HG03571 (cell line): ENCODE data around the gene HACD1.
"Not testable (repeated sequence)": the region's sequence is repeated elsewhere in the genome, so short reads cannot be mapped to it uniquely, and the experiment has no call there.

Experiments
- ATAC-seq: cut with Tn5 transposase; IDR thresholded peaks from one replicate; pipeline ENCODE4 v1.9.1; 2021; ENCODE audit not compliant: unreplicated experiment

HACD1 gene

DNA sequence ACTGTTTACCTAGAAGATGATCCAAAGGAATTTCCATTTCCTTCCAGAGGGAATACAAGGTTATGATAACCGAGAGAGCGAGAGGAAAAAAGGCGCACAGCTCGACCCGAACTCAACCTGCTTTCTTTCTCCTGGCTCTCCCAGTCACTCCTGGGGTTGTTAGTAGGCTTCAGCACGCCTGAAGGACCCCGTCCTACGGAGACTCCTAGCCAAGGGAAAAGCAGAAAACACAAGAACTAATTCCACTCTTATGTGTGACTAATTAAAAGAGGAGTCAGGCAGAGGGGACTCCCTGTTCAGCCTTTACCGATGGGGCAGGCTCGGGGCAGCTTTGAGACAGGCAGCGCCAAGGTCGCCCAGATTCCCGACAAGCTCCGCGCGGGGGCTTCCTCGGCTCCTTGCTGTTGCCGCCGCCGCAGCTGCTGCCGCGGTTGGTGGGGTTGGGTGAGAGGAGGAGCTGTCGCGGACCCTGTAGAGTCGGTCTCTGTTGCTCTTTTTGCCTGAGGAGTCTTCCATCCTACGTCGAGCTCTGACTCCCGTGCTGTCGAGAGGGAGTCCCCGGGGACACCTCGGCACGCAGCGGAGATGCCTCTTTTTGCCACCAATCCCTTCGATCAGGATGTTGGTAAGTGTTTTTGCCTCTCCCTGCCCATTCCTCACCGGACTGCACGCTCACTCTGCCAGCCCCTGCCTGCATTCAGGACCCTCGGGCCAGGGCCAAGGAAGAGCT is 26.7 kb upstream of the HACD1 start, which contains the start of gene STAM:
TSS of gene STAM (plus strand) at position 397 of the 730 bp plus-strand sequence. CDS start at position 586, 189 bp downstream.
- ATAC-seq = peak; percentile 85

DNA sequence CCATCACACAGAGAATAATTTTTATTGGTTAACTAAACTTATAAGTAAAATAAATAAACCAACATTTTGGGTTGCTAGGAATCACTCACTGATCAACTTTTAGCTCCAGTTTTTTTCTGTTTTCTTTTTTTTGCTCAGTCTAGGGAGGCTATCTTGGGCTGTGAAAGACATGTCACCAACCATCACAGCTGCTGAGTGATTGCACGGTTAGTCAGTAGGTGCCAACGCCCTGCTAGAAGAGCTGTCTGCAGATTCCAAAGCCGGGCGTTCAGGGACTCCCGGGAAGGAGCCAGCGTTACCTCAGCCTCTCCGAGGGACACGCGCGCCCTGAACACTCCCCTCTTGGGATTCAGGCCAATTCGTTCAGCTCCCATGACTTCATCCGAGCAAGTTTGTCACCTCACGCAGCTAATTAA is 26.2 kb upstream of the HACD1 start:
- ATAC-seq = peak; percentile 25

DNA sequence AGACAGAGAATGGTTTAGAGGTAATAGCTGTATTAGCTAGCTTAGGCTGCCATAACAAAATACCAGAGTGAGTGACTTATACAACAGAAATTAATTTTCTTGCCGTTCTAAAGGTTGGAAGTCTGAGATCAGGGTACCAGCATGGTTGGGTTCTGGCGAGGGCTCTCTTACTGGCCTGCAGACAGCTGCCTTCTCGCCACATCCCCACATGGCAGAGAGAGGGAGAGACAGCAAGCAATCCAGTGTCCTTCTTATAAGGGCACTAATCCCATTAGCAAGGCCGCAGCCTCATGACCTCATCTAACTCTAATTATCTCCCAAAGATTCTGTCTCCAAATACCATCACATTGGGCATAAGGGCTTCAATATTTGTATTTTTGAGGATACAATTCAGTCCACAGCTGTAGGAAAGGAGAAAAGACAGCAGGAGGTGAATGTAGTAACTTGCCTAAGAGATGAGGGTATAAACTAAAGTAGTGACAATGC is 23.2 kb upstream of the HACD1 start:
- no peak for ATAC-seq

DNA sequence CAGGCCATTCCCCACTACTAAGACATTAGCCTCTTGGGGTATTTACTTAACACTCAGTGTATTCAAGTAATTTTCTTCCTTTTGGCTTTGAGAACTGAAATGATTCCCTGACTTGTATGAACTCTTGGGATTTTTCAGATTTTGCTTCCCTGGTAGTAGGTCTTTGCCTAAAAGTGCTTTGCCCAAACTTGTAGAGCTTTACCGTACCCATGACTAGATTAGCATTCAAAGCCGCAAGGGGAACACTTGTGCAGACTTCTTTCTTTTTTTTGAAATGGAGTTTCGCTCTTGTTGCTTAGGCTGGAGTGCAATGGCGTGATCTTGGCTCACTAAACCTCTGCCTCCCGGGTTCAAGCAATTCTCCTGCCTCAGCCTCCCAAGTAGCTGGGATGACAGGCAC is 20.7 kb upstream of the HACD1 start:
- ATAC-seq = no peak

DNA sequence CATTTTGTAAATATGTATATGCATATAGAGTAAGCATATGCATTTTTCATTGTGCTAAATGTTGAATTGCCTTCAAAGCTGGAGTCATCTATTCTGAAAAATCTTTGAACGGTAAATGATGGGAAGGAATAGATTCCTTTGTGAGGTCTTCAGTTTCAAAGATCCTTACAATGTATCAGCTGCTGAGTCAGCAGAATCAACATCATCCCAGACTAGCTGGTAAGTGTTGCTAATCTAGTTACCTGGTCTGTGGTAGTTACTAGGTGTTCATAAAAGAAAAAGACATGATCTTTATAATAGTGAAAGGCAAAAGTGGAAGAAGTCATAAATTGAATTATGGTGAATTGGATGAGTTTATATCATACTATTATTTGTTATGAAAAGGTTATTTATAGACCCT is 16.2 kb upstream of the HACD1 start:
- ATAC-seq = no peak

DNA sequence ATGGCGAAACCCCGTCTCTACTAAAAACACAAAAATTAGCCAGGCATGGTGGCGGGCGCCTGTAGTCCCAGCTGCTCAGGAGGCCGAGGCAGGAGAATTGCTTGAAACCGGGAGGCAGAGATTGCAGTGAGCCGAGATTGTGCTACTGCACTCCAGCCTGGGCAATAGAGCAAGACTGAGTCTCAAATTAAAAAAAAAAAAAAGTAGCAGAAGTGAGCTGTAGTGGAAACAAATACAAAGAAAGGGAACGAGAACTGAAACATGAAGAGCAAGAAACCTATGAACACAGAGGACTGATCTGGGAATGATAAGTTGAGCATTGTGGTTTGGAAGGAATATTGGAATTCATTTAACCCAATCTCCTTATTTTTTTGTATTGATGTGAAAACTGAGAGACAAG is 15.4 kb upstream of the HACD1 start:
- not testable (repeated sequence) for ATAC-seq

DNA sequence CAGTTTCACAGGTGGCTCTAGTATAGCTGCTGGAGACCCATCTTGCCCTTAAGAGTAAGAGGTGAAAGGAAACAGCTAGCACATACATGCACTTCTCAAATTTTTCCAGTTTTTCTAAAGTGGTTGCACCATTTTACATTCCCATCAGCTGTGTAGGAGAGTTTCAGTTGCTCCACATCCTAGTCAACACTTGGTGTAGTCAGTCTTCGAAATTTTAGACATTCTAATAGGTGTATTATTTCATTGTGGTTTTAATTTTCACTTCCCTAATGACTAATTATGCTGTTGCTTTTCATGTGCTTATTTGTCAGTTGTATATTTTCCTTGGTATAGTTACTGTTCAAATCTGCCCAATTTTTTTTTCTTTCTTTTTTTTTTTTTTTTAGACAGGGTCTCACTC is 9.5 kb upstream of the HACD1 start:
- no peak for ATAC-seq

DNA sequence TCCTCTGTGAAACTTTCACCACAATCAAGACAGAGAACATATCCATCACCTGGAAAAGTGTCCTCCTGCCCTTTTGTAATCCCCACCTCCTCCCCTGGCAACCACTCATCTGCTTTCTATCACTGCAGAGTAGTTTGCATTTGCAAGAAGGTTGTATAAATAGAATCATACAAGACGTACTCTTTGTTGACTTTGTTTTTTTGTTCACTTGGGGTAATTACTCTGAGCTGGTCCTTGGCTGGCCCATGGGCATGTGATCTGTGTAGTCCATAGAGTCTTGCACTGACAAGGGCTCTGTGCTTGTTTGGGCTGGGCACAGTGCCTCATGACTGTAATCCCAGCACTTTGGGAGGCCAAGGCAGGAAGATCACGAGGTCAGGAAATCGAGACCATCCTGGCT is 7.8 kb upstream of the HACD1 start:
- ATAC-seq = no peak

DNA sequence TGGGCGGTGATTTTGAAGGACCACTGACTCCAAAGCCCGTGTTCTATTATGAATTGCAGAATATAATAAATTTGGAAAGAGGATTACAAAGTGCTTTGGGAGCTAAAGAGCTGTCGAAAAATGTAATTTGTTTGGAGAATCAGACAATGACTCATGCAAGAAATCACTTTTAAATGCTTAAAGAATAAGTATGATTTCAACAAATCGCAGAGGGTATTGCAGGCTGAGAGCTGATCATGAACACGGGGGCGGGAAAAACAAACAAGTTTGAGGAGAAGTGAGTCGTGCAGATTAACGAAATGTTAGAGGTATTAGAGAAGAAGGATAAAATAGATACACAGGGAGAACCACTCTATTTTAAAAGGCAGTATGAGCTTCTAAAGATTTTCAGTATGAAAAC is 4.9 kb upstream of the HACD1 start:
- ATAC-seq = no peak

DNA sequence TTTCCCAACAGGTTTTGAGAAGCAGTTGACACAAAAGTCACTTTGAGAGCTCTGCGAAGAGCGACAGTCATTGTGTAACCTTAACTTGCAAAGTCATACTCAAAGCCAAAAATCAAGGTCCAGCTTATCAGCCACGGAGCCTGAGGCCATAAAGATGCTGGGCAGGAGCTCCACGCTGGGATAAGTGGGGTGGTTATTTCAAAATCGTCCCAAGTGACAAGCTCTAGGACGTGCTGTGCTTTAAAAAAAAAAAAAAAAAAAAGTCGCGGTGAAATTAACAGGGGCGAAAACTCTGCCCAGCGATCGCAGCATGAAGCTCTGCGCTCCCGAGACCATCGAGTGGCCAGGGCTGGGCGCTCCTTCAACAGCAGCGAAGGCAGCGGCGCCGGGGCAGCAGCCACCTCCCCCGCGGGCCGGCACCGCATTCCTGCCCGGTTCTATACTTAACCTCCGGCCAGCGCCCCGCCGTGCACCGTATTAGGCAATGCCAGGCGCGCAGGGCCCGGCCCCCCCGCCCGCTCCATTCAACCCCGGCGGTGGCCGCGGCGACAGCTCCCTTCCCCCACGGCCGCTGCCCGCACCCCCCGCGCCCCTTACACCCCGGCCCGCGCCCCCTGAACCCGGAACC is 657 bp downstream of the HACD1 start:
- ATAC-seq = peak; percentile 46

DNA sequence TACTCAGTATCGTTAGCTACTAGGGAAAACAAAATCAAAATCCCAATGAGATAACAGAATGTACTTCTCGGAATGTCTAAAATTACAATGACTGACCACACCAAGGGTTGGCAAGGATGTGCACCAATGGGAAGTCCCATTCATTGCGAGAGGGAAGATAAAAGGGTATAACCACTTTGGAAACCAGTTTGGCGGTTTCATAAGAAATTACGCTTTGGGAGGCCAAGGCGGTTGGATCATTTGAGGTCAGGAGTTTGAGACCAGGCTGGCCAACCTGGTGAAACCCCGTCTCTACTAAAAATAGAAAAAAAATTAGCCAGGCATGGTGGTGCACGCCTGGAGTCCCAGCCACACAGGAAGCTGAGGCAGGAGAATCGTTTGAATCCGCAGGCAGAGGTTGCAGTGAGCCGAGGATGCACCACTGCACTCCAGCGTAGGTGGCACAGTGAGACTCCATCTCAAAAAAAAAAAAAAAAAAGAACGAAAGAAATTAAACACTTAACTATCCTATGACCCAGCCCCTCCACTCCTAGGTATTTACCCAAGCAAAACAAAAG is 7.6 kb downstream of the HACD1 start:
- no peak for ATAC-seq

DNA sequence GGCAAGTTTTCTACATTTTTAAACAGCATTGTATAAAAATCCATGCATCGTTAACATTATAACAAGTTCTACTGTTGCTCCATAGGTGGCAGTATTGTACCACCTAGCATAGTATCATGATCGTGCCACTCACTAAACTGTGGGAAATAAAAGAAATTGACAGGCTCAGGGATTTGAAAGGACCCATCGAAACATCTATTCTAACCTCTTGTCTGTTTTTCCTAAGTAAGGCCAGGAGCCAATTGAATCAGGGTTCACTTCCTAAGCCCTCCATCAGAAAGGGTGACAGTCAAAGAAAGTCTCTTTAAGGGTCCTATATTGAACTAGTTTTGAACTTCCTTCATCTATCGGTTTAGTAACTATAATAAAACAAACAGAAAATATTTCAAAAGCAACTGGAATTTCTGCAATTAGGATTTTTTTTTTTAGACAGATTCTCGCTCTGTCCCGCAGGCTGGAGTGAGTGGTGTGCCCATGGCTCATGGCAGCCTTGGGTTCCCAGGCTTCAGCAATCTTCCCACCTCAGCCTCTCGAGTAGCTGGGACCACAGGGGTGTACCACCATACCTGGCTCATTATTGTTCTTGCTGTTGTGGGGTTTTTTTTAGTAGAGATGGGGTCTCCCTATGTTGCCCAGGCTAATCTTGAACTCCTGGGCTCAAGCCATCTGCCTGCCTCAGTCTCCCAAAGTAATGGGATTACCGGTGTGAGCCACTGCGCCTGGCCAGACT is 9.4 kb downstream of the HACD1 start:
- no peak for ATAC-seq

DNA sequence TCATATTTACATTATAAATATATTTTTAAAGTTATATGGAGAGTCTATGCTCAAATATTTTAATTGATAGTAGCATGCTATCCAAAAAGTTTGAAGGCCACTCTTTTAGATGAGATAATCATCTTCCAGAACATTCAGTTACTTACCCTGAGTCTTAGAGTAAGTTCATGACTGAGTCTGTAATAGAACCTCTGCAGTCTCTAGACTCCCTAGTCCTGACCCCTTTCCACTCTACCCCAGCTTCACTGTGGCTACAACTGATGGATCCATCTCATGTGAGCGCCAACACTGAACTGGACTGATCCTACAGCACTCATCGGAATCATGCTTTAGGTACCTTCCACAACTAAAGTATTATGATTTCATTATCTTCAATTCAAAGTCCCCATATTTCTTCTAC is 10.1 kb downstream of the HACD1 start:
- no peak for ATAC-seq

DNA sequence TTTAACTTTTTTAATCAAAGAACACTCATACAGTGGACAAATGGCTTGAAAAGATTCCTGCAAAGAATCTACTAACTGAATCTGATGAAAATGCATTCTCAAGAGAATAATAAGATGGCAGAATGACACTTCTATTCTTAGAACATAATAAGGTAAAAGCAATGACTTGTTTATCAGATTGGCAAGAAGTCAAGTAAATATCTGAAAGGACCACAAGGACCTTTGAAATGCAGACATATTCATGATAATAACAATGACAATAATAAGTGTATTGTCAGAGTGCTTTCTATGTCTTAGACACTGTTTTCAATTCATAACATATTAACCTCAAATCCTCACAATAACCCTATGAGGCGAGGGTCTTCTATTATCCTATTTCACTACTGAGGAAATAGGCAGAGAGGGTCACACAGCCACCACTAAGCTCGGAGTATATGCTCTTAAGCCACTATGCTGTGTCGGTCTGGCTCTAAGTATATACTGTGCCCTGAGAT is 10.6 kb downstream of the HACD1 start:
- no peak for ATAC-seq

DNA sequence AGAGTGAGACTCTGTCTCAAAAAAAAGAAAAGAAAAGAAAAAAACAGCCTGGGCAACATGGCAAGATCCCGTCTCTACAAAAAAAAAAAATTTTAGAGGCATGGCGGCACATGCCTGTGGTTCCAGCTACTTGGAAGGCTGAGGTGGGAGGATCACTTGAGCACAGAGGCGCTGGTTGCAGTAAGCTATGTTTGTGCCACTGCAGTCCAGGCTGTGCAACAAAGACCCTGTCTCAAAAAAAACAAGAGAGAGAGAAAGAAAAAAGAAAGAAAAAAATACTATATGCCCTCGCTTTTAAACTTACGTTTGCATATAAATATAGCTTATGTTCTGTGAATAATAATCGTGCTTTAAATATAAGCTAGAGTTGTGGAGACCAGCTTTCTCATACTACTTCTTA is 11.2 kb downstream of the HACD1 start:
- no peak for ATAC-seq

DNA sequence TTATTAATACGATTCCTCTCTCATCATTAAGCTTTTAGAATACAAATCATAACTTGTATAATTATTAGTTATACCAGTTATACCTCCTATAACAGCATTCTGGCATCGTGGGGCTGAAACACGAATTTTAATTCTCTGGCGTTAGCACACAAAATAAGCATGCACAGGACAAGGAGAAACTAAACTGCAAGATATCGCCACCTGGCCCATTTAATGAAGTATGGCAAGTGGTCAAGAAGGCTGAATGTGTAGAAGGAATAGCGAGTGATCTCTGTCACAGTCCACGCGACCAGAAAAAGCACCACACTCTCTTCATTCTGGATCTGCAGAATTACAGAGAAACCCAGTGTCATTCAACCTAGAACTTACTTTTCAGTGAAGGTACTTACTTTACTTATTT is 18.1 kb downstream of the HACD1 start:
- ATAC-seq = no peak

DNA sequence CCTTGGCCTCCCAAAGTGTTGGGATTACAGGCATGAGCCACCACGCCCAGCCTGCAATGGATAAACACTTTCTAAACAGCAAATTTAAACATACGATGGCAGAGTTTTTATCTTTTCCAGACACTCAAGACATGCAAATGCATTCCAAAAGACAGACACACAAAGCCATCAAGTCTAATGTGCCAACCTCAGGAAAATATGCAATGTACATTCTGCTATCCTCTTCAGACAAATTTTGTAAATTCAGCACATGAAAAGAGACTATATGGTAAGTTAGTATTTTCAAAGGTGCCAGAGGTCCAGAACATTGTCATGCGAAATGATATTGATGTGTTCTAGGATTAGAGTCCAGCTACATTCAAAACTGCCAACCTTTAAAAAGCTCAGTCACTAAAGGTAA is 19.8 kb downstream of the HACD1 start:
- ATAC-seq = no peak

DNA sequence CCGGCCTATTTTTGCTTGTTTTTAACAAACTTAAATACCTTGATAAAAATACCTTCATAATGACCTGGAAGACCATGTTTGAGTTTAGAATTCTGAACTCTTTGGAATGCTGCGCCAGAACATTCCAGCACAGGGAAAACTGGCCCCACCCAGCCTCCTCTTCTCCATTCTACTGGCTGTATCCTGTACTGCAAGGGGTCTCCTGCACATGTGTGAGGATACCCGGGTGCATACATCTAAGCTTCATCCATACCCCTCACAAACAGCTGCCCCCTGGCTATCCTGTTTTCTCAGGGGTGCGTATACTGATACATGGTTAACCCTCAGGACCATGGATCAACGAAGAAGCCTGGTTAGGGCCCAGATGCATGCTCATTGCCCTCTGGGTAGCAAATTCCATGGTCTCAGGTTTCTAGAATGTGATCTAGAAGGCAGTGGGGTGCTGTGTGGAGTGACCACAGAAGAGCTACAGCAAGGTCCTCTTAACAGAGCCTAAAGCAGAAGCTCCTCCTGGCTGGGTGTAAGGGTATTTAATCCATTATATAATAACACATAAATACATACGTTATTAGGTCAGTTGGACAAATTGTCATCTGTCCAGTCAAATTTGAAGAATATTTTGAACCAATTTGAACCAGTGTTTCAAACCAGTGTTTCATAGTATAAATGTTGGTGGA is 26.1 kb downstream of the HACD1 start:
- no peak for ATAC-seq

DNA sequence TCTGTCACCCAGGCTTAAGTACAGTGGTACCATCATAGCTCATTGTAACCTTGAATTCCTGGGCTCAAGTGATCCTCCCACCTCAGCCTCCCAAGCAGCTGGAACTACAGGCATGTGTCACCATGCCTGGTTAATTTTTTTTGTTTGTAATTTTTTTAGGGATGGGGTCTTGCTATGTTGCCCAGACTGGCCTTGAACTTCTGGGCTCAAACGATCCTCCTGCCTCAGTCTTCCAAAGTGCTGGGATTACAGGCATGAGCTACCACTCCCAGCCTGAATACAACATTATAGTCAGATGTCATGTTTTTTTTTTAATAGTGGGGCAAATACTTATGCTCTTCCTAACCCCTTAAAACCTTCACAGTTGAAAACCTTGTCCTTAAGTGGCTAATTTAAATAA is 27.9 kb downstream of the HACD1 start:
- not testable (repeated sequence) for ATAC-seq

DNA sequence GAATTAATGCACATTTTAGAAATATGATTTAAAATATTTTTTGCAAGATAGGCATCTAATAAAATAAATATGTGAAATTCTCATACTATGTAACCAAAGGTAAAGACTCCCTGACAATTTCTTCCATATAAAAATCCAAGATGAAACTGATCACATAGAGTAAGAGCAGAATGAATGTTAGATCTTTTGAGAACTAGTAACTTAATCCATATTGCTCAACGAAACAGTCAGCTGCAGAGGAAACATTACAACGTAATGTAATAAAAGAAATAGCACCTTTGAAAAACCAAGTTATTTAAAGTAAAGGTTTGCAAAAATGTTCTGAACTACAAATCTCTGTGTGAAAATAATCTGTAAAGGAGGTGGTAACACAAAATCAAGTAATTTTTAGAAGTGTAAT is 28.8 kb downstream of the HACD1 start:
- no peak for ATAC-seq

DNA sequence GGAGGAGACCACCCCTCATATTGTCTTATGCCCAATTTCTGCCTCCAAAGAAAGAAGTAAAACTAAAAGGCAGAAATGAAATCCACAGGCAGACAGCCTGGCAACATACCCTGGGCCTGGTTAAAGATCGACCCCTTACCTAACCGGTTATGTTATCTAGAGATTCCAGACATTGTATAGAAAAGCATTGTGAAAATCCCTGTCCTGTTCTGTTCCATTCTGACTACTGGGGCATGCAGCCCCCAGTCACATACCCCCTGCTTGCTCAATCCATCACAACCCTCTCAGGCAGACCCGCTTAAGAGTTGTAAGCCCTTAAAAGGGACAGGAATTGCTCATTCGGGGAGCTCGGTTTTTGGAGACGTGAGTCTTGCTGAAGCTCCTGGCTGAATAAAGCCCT is 29.9 kb downstream of the HACD1 start:
- ATAC-seq = not testable (repeated sequence)
